Activated T-cell treated with anti-CD3 and anti-CD28 coated beads for 48 hours (primary cell): ENCODE measurements around the gene NRIP2.
"Not testable (repeated sequence)": the region's sequence is repeated elsewhere in the genome, so short reads cannot be mapped to it uniquely, and the experiment has no call there.

Experiments used
- DNase-seq: peaks from one replicate; pipeline ENCODE4 v3.0.0-alpha.2; 2020; ENCODE audit warnings: low read depth

Gene NRIP2

GRCh38 chr12:2834581-2835491 lies at the start of gene NRIP2:
NRIP2 (minus strand) TSS chr12:2835035; CDS start chr12:2834983, 52 bp downstream.
- no peak for DNase-seq

GRCh38 chr12:2879853-2880252 lies 45.0 kb upstream of the NRIP2 start:
- no peak for DNase-seq

GRCh38 chr12:2877953-2878732 lies 43.3 kb upstream of the NRIP2 start:
- no peak for DNase-seq

- DNase-seq = peak; percentile 84
These were observed 42.5 kb upstream of the NRIP2 start, which contains the start of the genes FOXM1 and RHNO1 for GRCh38 chr12:2877047-2877952. FOXM1 (minus strand) TSS chr12:2877174; CDS start chr12:2874478, 2,696 bp downstream. RHNO1 (plus strand) TSS chr12:2877223; CDS start chr12:2885367, 8,144 bp downstream.

GRCh38 chr12:2876431-2877046 lies 41.7 kb upstream of the NRIP2 start:
- DNase-seq = peak; percentile 26

GRCh38 chr12:2868986-2869632 lies 34.3 kb upstream of the NRIP2 start:
- not testable (repeated sequence) for DNase-seq

GRCh38 chr12:2864198-2864597 lies 29.4 kb upstream of the NRIP2 start:
- DNase-seq = no peak

GRCh38 chr12:2863402-2863801 lies 28.6 kb upstream of the NRIP2 start:
- DNase-seq = not testable (repeated sequence)

GRCh38 chr12:2862876-2863275 lies 28.0 kb upstream of the NRIP2 start:
- DNase-seq = no peak

- DNase-seq = no peak
These were observed 25.3 kb upstream of the NRIP2 start for GRCh38 chr12:2860170-2860569.

GRCh38 chr12:2858944-2859421 lies 24.1 kb upstream of the NRIP2 start:
- no peak for DNase-seq

GRCh38 chr12:2858334-2858733 lies 23.5 kb upstream of the NRIP2 start:
- DNase-seq = no peak

- no peak for DNase-seq
These were observed 22.7 kb upstream of the NRIP2 start for GRCh38 chr12:2857576-2857975.

- no peak for DNase-seq
These were observed 22.2 kb upstream of the NRIP2 start, which contains the start of gene TEX52 for GRCh38 chr12:2857021-2857431. TEX52 (minus strand) TSS chr12:2857039; CDS start chr12:2857026, 13 bp downstream.

- DNase-seq = no peak
These were observed 21.2 kb upstream of the NRIP2 start for GRCh38 chr12:2856051-2856450.

GRCh38 chr12:2855546-2855945 lies 20.7 kb upstream of the NRIP2 start:
- DNase-seq = no peak

GRCh38 chr12:2854669-2855453 lies 20.0 kb upstream of the NRIP2 start:
- DNase-seq = no peak

- peak; percentile 37 for DNase-seq
These were observed 18.8 kb upstream of the NRIP2 start for GRCh38 chr12:2853626-2854025.

GRCh38 chr12:2851931-2852330 lies 17.1 kb upstream of the NRIP2 start:
- DNase-seq = no peak

GRCh38 chr12:2845280-2845679 lies 10.4 kb upstream of the NRIP2 start:
- no peak for DNase-seq
